Hepatic stellate cell (primary cell): ENCODE measurements around the gene NBPF3.
A peak's percentile ranks its signal among the peaks of the same experiment; 100 is the strongest.

Source experiments
- DNase-seq: peaks from one replicate; pipeline ENCODE4 v3.0.0; 2011; ENCODE audit warnings: low spot score

The NBPF3 gene

DNA sequence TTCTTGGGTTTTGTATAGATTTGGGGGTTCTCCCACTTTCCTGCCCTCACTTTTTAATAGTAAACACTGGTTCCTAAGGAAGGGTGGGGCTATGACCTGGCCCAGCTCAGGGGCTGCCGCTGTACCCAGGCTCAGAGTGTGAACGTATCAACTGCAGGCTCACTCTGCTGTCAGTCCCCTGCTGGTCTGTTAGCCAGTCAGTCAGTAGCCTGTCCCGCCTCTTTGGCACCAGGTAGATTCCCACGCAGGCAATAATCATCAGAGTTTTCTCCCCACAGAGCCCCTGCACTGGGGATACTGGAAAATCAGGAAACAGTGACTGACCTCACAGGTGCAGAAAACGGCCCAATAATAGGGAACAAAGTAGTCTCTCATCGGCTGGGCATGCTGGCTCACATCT lies 54.3 kb downstream of the NBPF3 start:
- DNase-seq = no peak

GRCh38 chr1:21495225-21495820 lies 55.4 kb downstream of the NBPF3 start:
- DNase-seq = no peak

DNA sequence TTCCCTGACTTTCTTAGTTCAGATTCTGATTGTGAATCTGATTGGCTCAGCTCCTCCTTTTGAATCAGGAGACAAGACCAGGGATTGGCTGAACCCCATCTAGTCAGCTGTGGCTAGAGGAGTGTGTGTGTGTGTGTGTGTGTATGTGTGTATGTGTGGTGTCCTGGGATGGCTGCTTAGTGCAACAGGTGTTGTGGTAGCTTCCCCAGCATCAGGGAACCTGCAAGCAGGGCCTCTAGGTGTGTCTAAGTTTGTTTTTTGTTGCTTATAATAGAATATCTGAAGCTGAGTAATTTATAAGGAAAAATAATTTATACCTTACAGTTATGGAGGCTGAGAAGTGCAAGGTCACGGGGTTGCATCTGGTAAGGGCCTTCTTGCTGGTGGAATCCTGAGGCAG lies 56.1 kb downstream of the NBPF3 start:
- DNase-seq = no peak

GRCh38 chr1:21496886-21497285 lies 56.9 kb downstream of the NBPF3 start:
- DNase-seq = no peak

DNA sequence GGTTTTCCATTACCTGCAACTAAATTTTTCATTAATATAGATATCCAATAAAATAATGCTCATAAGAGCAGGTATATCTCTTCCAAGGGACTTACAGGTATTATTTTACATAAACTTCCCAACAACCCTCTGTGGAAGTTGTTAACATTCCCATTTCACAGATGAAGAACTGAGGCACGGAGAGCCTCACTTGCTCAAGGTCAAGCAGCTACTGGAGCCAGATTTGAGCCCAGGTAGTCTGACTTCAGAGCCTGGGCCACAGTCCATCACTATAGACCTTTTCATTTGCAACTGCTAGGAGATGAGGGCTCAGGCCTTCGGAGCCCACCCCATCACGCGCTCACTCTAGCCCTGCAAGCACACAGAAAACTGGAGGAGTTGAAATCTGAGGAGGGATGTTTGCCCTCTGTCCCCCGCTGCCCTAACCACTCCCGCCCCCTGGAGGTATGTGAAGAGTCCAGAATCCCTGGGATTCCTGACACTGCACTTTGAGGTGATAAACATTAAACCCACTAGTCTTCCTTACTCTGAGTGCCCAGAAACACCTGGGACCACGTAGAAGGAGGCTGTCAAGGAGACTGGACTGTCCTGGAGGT lies 57.6 kb downstream of the NBPF3 start:
- no peak for DNase-seq

DNA sequence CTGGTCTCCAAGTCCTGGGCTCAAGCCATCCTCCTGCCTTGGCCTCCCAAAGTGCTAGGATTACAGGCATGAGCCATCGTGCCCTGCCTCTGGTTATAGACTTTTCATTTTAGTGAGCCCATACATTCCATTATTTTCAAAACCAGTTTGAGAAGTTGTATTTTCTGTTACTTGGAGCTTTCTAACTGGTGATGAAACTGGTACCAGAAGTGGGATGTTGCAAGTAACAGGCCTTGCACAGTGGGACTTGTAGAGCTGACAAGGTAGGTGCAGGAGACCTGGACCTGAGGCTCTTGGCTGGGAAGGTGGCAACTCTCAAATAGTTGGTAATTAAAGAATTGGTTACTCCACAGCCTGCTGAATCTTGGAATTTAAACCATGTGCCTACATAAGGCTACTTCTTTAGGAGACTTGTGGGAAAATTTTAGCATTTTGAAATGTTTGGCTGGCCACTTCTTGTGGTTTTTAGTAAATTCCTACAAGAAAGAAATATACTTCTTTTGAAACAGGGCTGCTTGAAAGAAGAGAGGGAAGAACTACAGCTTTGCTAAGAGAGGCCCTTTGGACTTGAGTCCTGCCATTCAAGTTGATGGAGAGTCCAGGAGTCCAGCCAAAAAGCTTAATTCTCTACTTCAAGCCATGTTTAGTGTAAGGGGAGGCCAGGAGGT lies 59.5 kb downstream of the NBPF3 start:
- no peak for DNase-seq

- no peak for DNase-seq
Observed at GRCh38 chr1:21503706-21504377, 63.9 kb downstream of the NBPF3 start.

- DNase-seq = no peak
Observed at GRCh38 chr1:21506804-21507203, 66.9 kb downstream of the NBPF3 start.

- no peak for DNase-seq
Observed at GRCh38 chr1:21507511-21508270, 67.8 kb downstream of the NBPF3 start.

DNA sequence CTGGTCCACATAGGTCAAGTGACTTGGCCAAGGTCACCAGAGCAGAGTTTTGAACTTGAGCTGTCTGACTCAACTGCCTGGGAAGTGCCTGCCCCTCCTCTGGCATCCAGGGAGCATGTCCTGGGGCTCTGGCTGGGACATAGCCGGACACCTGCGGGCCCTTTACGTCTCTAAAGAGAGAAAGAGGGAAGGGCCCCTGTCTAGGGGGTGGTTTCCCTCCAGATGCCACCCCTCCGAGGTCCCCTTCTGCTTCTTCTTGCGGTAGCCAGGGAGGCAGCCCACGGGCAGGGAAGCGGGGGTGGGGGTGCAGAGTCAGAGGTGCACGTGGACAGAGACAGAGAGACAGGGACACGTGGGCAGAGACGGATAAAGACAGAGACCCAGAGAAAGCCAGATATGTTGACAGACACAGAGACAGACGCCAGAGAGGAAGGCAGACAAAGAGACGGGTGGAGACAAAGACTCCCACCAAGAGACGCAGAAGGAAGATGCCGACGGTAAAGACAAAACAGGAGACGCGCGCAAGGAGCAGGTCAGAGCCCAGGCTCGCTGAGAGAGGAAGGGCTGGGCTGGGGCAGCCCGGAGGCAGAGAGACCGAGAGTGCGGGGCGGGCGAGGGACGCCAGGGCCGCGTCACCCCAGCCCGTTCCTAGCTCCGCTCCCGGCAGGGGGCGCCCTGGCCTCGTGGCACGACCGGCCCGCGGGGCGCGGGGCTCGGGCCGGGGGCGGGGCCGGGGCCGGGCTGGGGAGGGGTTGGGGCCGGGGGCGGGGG lies 68.8 kb downstream of the NBPF3 start:
- DNase-seq = peak; percentile 82

- no peak for DNase-seq
Observed at GRCh38 chr1:21509351-21510112, 69.6 kb downstream of the NBPF3 start, which contains the start of gene ALPL. Gene ALPL (plus strand): TSS chr1:21509423. CDS start chr1:21554082, 44,659 bp downstream.

- DNase-seq = no peak
Observed at GRCh38 chr1:21510113-21510493, 70.2 kb downstream of the NBPF3 start.

DNA sequence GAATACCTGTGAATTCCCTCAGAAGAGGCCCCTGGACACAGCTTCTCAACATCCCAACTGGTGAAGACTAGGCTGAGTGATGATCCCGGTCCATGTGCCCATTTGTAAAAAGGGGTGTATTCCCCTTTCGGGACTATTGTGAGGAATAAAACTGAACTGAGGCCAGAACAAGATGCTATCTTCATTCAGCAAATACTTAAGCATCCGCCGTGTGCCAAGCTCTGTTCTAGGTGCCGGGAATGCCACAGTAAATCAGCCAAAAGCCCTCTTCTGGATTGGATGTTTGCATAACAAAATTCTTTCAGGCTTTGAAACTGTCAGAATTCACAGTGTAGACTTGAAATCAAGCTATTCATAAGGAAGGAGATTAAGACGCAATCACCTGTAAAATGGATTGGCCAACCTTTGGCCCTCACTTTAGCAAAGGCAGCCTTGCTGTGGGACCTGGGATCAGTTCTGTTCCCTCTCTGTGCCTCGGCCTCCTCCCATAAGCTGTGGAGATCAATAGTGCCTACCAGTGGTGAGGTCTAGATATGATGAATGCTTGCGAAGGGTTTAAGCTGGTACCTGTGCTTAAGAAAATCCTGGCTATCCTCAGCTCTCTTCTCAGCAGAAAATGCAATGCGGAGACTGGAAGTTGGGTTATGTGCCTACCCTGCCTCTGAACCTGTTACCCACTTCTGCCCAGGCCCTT lies 71.1 kb downstream of the NBPF3 start:
- no peak for DNase-seq

DNA sequence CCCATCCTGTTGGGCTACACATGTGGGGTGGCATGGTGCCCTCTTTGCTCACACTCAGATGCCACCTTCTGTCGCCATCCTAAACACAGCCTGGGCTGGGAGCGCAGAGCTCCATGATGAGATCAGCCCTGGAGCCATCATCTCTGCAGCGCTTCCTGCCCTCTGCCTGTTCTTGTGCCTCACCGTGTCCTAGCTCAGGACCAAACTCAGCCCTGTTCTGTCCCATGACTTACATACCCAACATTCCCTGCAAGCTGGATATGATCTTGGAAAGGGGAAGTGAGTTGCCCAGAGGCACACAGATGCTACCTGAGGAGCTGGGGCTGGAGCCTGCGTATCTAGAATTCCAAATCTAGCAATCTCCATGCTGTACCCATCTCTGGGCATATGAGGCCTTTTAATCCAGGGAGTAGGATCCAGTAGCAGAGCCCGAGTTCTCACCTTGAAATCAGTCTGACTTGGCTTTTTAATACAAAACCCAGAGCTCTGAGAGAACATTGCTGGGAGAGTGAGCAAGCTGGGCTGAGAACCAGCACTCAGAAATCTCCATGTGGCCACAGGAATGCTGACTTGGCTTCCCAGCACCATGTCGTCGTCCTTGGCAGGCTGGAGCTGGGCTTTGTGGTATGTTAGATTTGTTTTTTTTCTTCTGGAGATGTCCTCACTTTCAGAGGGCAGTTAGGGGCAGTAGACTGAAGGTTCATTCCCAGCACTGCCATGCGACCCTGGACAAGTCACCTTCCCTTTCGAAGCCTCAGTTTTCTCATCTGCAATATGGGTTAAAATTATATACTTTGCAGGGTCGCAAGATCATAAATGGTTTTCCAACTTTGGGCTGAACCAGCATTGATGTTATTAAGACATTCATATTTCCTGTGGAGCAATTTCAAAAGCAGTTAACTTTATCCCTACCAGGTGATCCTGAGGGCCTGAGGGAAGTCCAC lies 71.9 kb downstream of the NBPF3 start:
- peak; percentile 95 for DNase-seq

DNA sequence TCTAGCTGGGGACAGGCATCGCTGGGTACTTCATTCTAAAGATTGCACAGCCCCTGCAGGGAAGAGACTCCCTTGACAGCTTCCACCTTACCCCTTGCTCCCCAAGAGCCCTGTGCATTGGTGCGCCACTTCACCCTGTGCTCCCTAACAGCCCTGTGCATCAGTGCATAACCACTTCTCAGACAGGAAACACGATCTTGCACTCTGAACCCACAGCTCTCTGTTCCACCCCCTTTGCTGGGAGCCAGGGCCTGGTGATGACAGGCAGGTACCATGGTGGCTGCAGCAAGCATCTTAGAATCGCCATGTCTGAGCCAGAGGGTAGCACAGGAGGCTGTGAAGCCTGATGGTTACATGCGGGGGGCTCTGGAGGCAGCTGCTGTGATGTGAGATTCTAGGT lies 74.3 kb downstream of the NBPF3 start:
- no peak for DNase-seq

GRCh38 chr1:21517161-21517589 lies 77.2 kb downstream of the NBPF3 start:
- no peak for DNase-seq

- no peak for DNase-seq
Observed at GRCh38 chr1:21517660-21518480, 77.9 kb downstream of the NBPF3 start.
